ENCODE results near the gene ITPR3. TPM values are rescaled to one million over a fixed set of nuclear protein-coding genes. Genes with fewer than 3 reads are reported as not detected.

The ITPR3 gene
- total RNA-seq, 2 donors from 2014 or later = 57.0 to 59.7 TPM

DNA sequence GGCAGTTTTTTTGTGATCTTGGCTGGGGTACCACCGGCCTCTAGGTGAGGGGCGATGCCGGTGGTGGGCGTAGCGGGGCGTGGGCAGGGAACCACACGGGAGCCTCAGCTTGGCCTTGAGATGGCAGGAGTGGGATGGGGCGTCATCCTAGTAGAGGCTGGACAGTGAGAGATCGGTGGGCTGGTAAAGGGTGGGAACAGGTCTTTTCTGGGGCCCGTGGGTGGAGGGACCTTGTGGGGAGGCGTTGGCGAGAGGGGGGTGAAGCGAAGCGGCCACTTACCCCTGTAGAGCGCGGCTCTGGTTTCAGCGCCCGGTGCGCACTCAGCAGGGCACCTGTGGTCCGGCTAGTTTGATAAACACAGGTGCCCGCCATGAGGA is 12.0 kb downstream of the ITPR3 start:
- H3K27me3 Mint-ChIP-seq = no peaks in the 10 kb centered on the region
- no peaks in the 10 kb centered on the region for H3K9me3 Mint-ChIP-seq
- H3K4me1 Mint-ChIP-seq = peaks cover 46% of the 10 kb centered on the region
- peaks cover 62% of the 10 kb centered on the region for H3K36me3 Mint-ChIP-seq (ENCODE audit: low read depth)
- H3K27ac Mint-ChIP-seq = peak overlapping the region; percentile 88
- no peak for ATAC-seq (replicated peaks)
- peak overlapping the region; percentile 92 for H3K4me3 Mint-ChIP-seq

- H3K27me3 Mint-ChIP-seq = no peaks in the 10 kb centered on the region
- peaks cover 46% of the 10 kb centered on the region for H3K4me1 Mint-ChIP-seq
- H3K36me3 Mint-ChIP-seq (ENCODE audit: low read depth) = peaks cover 68% of the 10 kb centered on the region
- H3K4me3 Mint-ChIP-seq = peak overlapping the region; percentile 92
- ATAC-seq (replicated peaks) = peak; percentile 86
- H3K27ac Mint-ChIP-seq = peak overlapping the region; percentile 88
- H3K9me3 Mint-ChIP-seq = no peaks in the 10 kb centered on the region
Observed at GRCh38 chr6:33633462-33634158, 12.5 kb downstream of the ITPR3 start.

GRCh38 chr6:33634161-33634727 is 13.1 kb downstream of the ITPR3 start:
- Mint-ChIP-seq H3K4me1 (peaks cover 45% of the 10 kb centered on the region), H3K36me3 (ENCODE audit: low read depth) (peaks cover 70% of the 10 kb centered on the region), H3K9me3 (no peaks in the 10 kb centered on the region), H3K27me3 (no peaks in the 10 kb centered on the region), H3K27ac (peak overlapping the region; percentile 54), H3K4me3 (peak overlapping the region; percentile 92)
- ATAC-seq (replicated peaks) = no peak

DNA sequence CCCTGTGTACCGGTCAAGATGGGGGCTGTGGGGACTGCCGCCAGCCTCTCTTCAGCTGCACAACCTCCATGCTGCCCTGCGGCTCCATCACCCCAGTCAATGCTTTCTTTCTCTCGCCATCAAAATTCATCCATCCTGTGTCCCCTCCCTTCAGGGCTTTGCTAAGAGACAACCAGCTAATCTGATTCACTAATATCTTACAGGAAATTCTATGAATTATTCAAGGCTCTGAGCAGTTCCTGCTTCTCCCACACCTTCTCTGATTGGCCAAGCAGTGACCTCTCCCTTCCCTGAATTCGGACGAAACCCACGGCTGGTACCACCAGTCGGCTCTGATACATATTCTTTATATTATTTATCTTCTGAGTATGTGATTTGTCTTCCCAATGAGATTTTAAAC is 13.8 kb downstream of the ITPR3 start:
- H3K27me3 Mint-ChIP-seq = no peaks in the 10 kb centered on the region
- peak overlapping the region; percentile 48 for H3K27ac Mint-ChIP-seq
- H3K4me1 Mint-ChIP-seq = peaks cover 51% of the 10 kb centered on the region
- ATAC-seq (replicated peaks) = no peak
- no peaks in the 10 kb centered on the region for H3K9me3 Mint-ChIP-seq
- H3K36me3 Mint-ChIP-seq (ENCODE audit: low read depth) = peaks cover 77% of the 10 kb centered on the region
- peak overlapping the region; percentile 92 for H3K4me3 Mint-ChIP-seq

DNA sequence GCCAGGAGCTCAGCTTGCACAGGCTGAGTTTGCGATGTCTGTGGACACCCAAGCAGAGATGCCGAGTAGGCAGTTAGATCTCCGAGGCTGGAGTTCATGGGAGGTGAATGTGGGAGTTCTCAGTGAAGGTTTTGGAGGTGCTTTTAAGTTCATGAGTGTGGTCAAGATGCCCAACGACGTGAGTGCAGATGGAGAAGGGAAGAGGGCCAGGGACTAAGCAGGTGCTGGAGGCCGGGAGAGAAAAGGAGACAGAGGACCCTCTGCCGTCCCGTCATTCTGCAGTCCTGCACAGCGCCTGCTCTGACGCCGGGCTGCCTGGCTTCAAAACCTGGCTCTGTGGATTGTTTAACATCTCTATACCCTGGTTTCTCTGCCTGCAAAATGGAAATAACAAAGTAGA is 15.5 kb downstream of the ITPR3 start:
- Mint-ChIP-seq H3K4me1 (peaks cover 51% of the 10 kb centered on the region), H3K4me3 (no peak overlapping the region), H3K9me3 (no peaks in the 10 kb centered on the region)

DNA sequence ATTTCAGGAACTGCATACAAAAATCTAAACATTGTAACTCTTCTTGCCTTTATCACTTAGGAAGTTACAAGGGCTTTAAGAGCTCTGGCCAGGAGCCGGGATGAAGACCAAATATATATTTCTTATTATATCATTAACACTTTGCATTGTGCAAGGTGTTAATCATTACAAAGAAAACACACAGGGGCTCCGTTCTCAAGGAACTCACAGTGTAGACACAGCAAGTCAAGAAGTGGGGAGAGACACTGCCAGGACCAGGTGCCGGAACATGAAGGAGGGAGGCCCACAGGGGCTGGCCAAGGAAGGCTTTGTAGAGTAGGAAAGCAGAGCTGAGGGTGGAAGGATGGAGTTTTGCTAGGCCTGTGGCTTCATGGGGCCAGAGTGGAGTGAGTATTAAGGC is 17.4 kb downstream of the ITPR3 start:
- no peaks in the 10 kb centered on the region for H3K27me3 Mint-ChIP-seq
- H3K4me3 Mint-ChIP-seq = no peak overlapping the region
- peak overlapping the region; percentile 31 for H3K27ac Mint-ChIP-seq
- ATAC-seq (replicated peaks) = no peak
- peaks cover 44% of the 10 kb centered on the region for H3K4me1 Mint-ChIP-seq
- no peaks in the 10 kb centered on the region for H3K9me3 Mint-ChIP-seq
- H3K36me3 Mint-ChIP-seq (ENCODE audit: low read depth) = peaks cover 75% of the 10 kb centered on the region

More for the DNA sequence above, 15.5 kb downstream of the ITPR3 start:
- H3K27ac Mint-ChIP-seq = peak overlapping the region; percentile 57
- H3K27me3 Mint-ChIP-seq = no peaks in the 10 kb centered on the region
- H3K36me3 Mint-ChIP-seq (ENCODE audit: low read depth) = peaks cover 73% of the 10 kb centered on the region
- no peak for ATAC-seq (replicated peaks)

- no peak for ATAC-seq (replicated peaks)
- H3K36me3 Mint-ChIP-seq (ENCODE audit: low read depth) = peaks cover 70% of the 10 kb centered on the region
- H3K4me3 Mint-ChIP-seq = no peak overlapping the region
- peaks cover 39% of the 10 kb centered on the region for H3K4me1 Mint-ChIP-seq
- H3K27me3 Mint-ChIP-seq = no peaks in the 10 kb centered on the region
- H3K9me3 Mint-ChIP-seq = no peaks in the 10 kb centered on the region
- peak overlapping the region; percentile 58 for H3K27ac Mint-ChIP-seq
Observed at GRCh38 chr6:33639559-33639958, 18.4 kb downstream of the ITPR3 start.

GRCh38 chr6:33640361-33640760 is 19.2 kb downstream of the ITPR3 start:
- Mint-ChIP-seq H3K4me1 (peaks cover 32% of the 10 kb centered on the region), H3K27ac (no peak overlapping the region), H3K36me3 (ENCODE audit: low read depth) (peaks cover 62% of the 10 kb centered on the region), H3K4me3 (no peak overlapping the region), H3K9me3 (no peaks in the 10 kb centered on the region), H3K27me3 (no peaks in the 10 kb centered on the region)
- no peak for ATAC-seq (replicated peaks)

DNA sequence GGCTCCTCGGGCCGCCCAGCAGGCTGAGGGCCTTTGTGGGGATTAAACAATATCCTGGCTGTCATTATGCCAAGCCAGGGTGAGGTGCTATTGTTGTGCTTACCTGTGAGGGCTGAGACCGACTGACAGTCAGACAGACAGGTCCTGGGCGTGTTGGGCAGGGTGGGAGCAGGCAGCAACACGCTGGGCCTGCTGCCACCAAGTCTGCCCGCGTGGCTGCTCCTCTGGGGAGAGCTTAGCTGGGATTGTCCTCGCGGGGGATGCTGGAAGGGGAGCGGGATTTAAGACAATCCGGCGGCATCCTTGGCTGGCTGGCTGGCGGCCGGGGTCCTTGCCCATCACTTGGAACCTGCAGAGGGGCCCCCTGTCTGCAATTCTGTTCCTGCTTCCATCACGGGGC is 20.0 kb downstream of the ITPR3 start:
- Mint-ChIP-seq H3K9me3 (no peaks in the 10 kb centered on the region), H3K4me1 (peaks cover 29% of the 10 kb centered on the region), H3K27me3 (no peaks in the 10 kb centered on the region), H3K4me3 (no peak overlapping the region), H3K36me3 (ENCODE audit: low read depth) (peaks cover 59% of the 10 kb centered on the region), H3K27ac (no peak overlapping the region)
- no peak for ATAC-seq (replicated peaks)

DNA sequence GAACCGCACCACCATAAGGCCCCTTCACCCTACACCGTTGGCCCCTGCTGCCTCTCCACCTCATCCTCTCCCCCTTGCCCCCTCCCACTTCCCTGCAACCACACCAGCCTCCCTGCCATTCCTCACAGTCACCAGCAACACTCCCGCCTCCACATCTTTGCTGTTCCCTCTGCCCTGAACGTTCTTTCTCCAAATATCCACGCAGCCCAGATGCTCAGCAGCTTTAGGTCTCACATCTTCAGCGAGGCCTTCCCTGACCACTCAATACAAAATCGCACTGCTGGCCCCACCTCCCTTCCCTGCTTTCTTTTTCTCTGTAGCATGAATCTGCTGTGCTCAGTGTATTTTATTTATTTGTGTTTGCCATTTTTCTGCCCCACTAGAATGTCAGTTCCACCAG is 20.5 kb downstream of the ITPR3 start:
- peak overlapping the region; percentile 6 for H3K27ac Mint-ChIP-seq
- H3K9me3 Mint-ChIP-seq = no peaks in the 10 kb centered on the region
- peaks cover 25% of the 10 kb centered on the region for H3K4me1 Mint-ChIP-seq
- H3K4me3 Mint-ChIP-seq = no peak overlapping the region
- H3K36me3 Mint-ChIP-seq (ENCODE audit: low read depth) = peaks cover 59% of the 10 kb centered on the region
- H3K27me3 Mint-ChIP-seq = no peaks in the 10 kb centered on the region
- no peak for ATAC-seq (replicated peaks)

- H3K27ac Mint-ChIP-seq = peak overlapping the region; percentile 6
- no peaks in the 10 kb centered on the region for H3K27me3 Mint-ChIP-seq
- no peaks in the 10 kb centered on the region for H3K9me3 Mint-ChIP-seq
- peaks cover 25% of the 10 kb centered on the region for H3K4me1 Mint-ChIP-seq
- ATAC-seq (replicated peaks) = no peak
- H3K36me3 Mint-ChIP-seq (ENCODE audit: low read depth) = peaks cover 63% of the 10 kb centered on the region
- H3K4me3 Mint-ChIP-seq = no peak overlapping the region
Observed at GRCh38 chr6:33642897-33643296, 21.8 kb downstream of the ITPR3 start.

DNA sequence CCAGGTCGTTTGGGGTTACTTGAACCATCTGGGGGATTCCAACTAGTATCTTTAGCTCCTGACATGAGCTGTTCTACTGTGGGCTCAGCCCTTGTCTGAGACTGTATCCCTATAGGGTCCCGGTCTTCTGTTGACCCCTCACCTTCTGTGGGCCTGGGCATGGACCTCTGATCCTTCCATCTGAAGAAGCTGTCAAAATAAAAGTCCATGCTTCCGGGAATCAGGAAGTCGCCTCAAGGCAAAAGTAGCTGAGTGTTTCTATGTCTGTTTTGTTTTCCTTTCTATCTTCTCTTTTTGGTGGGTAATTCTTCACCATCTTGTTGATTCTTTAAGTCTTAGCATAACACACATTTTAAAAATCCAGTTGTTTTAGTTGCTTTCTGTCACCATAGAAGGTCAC is 30.3 kb downstream of the ITPR3 start:
- Mint-ChIP-seq H3K36me3 (ENCODE audit: low read depth) (peaks cover 74% of the 10 kb centered on the region), H3K4me3 (no peak overlapping the region), H3K27ac (no peak overlapping the region), H3K27me3 (no peaks in the 10 kb centered on the region), H3K4me1 (peaks cover 6% of the 10 kb centered on the region), H3K9me3 (no peaks in the 10 kb centered on the region)
- ATAC-seq (replicated peaks) = no peak

DNA sequence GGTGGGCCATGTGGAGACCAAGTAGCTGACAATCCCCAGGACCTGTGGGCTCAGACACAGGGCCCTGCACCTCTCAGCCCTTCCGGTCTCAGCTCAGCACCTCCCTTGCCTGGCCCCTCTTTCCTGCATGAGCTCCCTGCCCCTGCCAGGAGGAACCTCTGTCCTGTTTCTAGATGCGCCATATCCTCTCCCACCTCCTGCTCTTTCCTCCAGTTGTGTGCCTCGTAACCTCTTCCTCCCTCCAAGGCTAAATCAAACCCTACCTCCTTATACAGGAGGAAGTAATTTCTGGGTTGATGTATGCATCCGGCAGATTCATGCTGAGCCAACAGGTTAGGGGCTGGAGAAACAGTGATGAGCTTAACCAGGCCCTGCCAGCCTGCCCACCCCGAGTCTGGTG is 30.9 kb downstream of the ITPR3 start:
- peaks cover 6% of the 10 kb centered on the region for H3K4me1 Mint-ChIP-seq
- H3K4me3 Mint-ChIP-seq = no peak overlapping the region
- no peak for ATAC-seq (replicated peaks)
- H3K9me3 Mint-ChIP-seq = no peaks in the 10 kb centered on the region
- H3K27ac Mint-ChIP-seq = peak overlapping the region; percentile 48
- peaks cover 75% of the 10 kb centered on the region for H3K36me3 Mint-ChIP-seq (ENCODE audit: low read depth)
- H3K27me3 Mint-ChIP-seq = no peaks in the 10 kb centered on the region

- no peak overlapping the region for H3K4me3 Mint-ChIP-seq
- H3K27ac Mint-ChIP-seq = no peak overlapping the region
- no peaks in the 10 kb centered on the region for H3K27me3 Mint-ChIP-seq
- ATAC-seq (replicated peaks) = no peak
- H3K9me3 Mint-ChIP-seq = no peaks in the 10 kb centered on the region
- peaks cover 71% of the 10 kb centered on the region for H3K36me3 Mint-ChIP-seq (ENCODE audit: low read depth)
- no peaks in the 10 kb centered on the region for H3K4me1 Mint-ChIP-seq
Observed at GRCh38 chr6:33654831-33655554, 33.9 kb downstream of the ITPR3 start.

GRCh38 chr6:33656844-33657243 is 35.7 kb downstream of the ITPR3 start:
- H3K4me3 Mint-ChIP-seq = no peak overlapping the region
- ATAC-seq (replicated peaks) = no peak
- peaks cover 74% of the 10 kb centered on the region for H3K36me3 Mint-ChIP-seq (ENCODE audit: low read depth)
- H3K4me1 Mint-ChIP-seq = no peaks in the 10 kb centered on the region
- H3K27me3 Mint-ChIP-seq = no peaks in the 10 kb centered on the region
- H3K27ac Mint-ChIP-seq = no peak overlapping the region
- H3K9me3 Mint-ChIP-seq = no peaks in the 10 kb centered on the region
